AG10803 (cell line): ENCODE results near the gene RASSF3.

Experiments
- DNase-seq: peaks from one replicate; pipeline ENCODE4 v3.0.0; 2010; ENCODE audit warnings: low read depth
- H3K4me3 ChIP-seq: 2 replicates; pipeline ENCODE4 v1.5.1; 2011; ENCODE audit warnings: mild to moderate bottlenecking, low read length, control low read depth
- TF ChIP-seq, protein P1 (sequence below): conservative IDR thresholded peaks from 2 replicates; pipeline ENCODE4 v1.5.1; 2011; ENCODE audit warnings: mild to moderate bottlenecking, low read length, control low read depth, inconsistent platforms

The RASSF3 gene

DNA sequence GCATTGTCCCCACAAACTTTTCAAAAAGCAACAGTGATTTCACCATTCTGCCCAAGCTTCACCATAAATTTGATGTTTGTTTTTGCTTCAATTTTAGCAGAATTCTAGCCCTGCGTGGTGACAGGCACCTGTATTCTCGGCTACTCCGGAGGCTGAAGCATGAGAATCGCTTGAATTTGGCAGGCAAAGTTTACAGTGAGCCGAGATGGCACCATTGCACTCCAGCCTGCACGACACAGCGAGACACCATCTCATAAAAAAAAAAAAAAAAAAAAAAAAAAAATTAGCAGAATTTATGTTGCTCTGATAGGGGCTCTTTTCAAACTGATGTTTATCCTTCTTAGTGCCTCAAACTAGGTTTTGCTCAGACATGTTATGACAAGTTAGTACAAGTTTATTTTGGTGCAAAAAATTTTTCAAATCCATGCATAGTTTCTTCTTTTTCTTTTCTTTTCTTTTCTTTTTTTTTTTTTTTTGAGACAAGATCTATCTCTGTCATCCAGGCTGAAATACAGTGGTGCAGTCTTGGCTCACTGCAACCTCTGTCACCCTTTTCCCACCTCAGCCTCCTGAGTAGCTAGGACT is 24.3 kb downstream of the RASSF3 start:
- DNase-seq = no peak
- TF ChIP-seq, protein P1, sequence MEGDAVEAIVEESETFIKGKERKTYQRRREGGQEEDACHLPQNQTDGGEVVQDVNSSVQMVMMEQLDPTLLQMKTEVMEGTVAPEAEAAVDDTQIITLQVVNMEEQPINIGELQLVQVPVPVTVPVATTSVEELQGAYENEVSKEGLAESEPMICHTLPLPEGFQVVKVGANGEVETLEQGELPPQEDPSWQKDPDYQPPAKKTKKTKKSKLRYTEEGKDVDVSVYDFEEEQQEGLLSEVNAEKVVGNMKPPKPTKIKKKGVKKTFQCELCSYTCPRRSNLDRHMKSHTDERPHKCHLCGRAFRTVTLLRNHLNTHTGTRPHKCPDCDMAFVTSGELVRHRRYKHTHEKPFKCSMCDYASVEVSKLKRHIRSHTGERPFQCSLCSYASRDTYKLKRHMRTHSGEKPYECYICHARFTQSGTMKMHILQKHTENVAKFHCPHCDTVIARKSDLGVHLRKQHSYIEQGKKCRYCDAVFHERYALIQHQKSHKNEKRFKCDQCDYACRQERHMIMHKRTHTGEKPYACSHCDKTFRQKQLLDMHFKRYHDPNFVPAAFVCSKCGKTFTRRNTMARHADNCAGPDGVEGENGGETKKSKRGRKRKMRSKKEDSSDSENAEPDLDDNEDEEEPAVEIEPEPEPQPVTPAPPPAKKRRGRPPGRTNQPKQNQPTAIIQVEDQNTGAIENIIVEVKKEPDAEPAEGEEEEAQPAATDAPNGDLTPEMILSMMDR = no peak

DNA sequence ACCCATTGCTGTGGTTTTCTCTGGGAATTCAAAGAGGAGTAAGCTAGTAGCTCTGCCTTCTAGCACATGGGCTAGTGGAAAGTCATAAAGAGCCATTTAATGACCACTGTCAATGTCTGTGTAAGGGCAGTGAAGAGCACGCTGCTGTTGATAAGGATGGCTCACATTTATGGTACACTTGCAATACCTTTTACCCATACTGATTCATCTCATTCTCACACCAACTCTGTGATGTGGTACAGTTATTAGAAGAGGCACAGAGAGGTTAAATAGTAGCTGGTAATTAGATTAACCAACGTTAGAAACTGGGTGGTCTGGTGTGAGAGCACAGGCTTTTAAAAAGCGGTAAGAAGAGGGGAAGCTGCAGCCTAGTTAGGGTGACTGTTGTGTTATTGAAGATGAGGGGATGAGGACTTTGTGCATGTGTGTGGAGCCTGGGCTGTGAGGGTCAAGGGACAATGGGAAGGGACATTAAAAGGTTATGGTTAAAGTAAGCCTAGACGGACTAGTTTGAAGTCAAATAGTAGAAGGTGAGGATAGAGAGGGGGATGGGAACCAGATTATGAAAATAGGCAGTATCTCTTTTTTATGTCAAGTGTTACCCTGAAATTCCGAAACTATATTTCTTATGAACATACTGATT is 25.2 kb downstream of the RASSF3 start:
- no peak overlapping the region for H3K4me3 ChIP-seq
- TF ChIP-seq, protein P1 = no peak
- DNase-seq = no peak

More for the DNA sequence above, 24.3 kb downstream of the RASSF3 start:
- H3K4me3 ChIP-seq = no peak overlapping the region

DNA sequence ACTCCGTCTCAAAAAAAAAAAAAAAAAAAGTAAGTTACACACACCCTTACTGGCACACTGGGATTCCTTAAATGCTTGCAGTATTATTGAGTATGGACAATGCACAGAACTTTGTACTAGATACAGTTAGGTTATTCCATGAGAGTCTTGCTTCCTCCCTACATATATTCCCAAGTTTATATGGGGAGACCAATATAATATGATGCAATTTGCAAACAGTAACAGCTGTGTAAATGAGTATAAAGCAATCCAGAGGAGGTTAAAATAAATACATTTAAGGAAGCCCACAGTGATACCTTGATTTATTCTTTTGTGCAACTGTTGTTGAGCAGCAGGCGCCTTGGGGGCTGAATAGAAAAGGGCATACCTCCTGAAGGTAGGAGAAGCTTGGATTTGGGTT is 26.6 kb downstream of the RASSF3 start:
- no peak overlapping the region for H3K4me3 ChIP-seq
- no peak for DNase-seq
- TF ChIP-seq, protein P1 = no peak

DNA sequence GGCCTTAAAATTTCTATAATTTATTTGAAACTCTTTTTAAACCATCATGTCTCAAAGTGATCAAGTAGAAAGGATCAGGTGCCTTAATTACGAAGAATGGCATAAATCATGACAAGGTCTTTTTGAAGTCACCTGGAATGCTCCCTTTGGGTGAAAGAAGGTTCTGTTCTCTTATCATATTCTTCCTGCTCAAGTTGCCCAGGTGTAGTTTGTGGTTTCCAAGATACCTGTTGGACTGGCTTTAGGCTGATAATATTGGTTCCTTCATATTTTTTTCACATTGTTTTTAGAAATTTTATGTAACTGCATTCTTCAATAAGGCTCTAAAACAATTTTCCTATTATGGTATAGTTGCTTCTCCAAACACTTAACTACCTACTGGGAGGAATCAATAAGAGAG is 29.2 kb downstream of the RASSF3 start:
- no peak for DNase-seq
- TF ChIP-seq, protein P1 = no peak
- no peak overlapping the region for H3K4me3 ChIP-seq

DNA sequence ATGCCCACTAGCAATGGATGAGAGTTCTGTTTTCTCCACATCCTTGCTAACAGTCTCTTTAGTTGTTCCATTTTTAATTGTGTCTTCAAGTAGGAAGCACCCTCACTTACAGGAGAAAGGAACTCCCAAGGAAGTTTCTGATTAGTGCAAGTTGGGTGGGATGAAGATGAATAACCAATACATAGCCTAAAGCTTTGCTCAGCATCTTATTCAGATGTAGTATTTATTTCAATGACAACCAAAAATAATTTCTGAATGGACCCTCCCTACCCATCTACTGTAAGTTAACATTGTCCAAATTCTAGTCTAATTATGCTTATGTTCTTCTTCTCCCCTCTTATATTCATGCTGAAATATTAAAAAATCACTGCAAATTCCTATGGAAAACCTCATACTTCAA is 36.0 kb downstream of the RASSF3 start:
- no peak overlapping the region for H3K4me3 ChIP-seq
- no peak for DNase-seq
- TF ChIP-seq, protein P1 = no peak

DNA sequence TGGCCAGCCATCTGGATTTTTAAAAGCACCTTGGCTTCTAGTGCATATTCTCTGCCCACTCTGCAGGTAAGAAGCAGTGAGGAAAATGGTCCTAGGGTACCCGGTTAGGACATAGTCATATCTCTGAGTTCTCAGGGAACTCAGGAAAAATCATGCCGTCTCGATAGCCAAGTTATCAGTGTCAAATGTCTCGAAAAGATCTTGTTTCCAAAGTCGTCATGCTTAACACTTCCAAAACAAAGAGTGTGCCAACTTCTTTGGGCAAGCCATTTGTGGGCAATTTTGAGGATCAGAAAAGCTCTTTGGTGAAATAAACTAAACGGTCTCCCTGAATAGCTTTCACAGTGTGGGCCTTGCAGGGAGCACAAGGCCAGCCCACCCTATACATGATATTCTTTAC is 39.2 kb downstream of the RASSF3 start:
- H3K4me3 ChIP-seq = no peak overlapping the region
- DNase-seq = no peak
- TF ChIP-seq, protein P1 = no peak

DNA sequence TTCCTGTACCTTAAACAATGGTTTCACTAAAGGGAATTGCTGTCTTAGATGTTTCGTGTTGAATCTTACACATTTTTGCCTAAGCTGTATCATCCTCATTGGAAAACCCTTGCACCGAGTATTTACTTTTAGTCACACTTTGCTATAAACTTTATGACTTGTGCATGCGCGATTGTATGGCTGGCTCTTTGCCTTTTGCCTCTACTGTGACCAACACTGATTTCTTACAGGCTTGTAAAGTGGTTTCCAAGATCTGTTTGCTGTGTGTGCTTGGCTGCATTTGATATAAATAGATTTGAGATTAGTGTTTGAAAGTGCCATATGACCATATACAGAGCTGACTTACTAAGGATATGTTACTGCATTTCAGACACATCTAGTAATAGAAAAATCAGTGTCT is 40.5 kb downstream of the RASSF3 start:
- no peak overlapping the region for H3K4me3 ChIP-seq
- TF ChIP-seq, protein P1 = no peak

More for the DNA sequence above, 40.5 kb downstream of the RASSF3 start:
- no peak for DNase-seq
